Measurements from ENCODE around the gene MS4A10. TPM values are rescaled to one million over a fixed set of nuclear protein-coding genes. Genes with fewer than 3 reads are reported as not detected.

MS4A10 gene
- not detected for total RNA-seq

GRCh38 chr11:60785136-60785535, at the start of gene MS4A10:
MS4A10 (plus strand) TSS chr11:60785333; CDS start chr11:60790336, 5,003 bp downstream.
- H3K27ac ChIP-seq (ENCODE audit: low read depth, low read length) = no peak within 1 kb of the TSS
- peak within 1 kb of the TSS in 1 of 3 donors; percentile 1 for H3K9ac ChIP-seq (ENCODE audit: low read depth in 1 of 3, low read length in 3 of 3)
- no peak within 1 kb of the TSS for H3K4me3 ChIP-seq (ENCODE audit: low read length in 3 of 3)
- H3K9me3 ChIP-seq (ENCODE audit: control insufficient read depth in 3 of 3, low read length in 3 of 3) = no peaks in the 10 kb centered on the region
- peaks cover 9 to 20% (median 17%) of the 10 kb centered on the region in 3 donors for H3K4me1 ChIP-seq (ENCODE audit: control insufficient read depth in 3 of 3, insufficient read depth in 3 of 3, low read length in 3 of 3)
- H3K36me3 ChIP-seq (ENCODE audit: control insufficient read depth in 3 of 3, insufficient read depth in 3 of 3, low read length in 3 of 3) = no peaks in the 10 kb centered on the region
- no peaks in the 10 kb centered on the region for H3K27me3 ChIP-seq (ENCODE audit: control insufficient read depth in 3 of 3, insufficient read depth in 3 of 3, low read length in 3 of 3)

GRCh38 chr11:60739114-60739513, 46.0 kb upstream of the MS4A10 start:
- H3K4me3 ChIP-seq (ENCODE audit: low read length in 3 of 3) = no peak overlapping the region
- H3K27ac ChIP-seq (ENCODE audit: low read depth, low read length) = no peak overlapping the region

GRCh38 chr11:60740573-60740972, 44.6 kb upstream of the MS4A10 start:
- H3K4me3 ChIP-seq (ENCODE audit: low read length in 3 of 3) = no peak overlapping the region
- peaks cover 0 to 12% (median 8%) of the 10 kb centered on the region in 3 donors for H3K27me3 ChIP-seq (ENCODE audit: control insufficient read depth in 3 of 3, insufficient read depth in 3 of 3, low read length in 3 of 3)
- H3K27ac ChIP-seq (ENCODE audit: low read depth, low read length) = no peak overlapping the region
- H3K36me3 ChIP-seq (ENCODE audit: control insufficient read depth in 3 of 3, insufficient read depth in 3 of 3, low read length in 3 of 3) = no peaks in the 10 kb centered on the region
- H3K4me1 ChIP-seq (ENCODE audit: control insufficient read depth in 3 of 3, insufficient read depth in 3 of 3, low read length in 3 of 3) = no peaks in the 10 kb centered on the region
- H3K9me3 ChIP-seq (ENCODE audit: control insufficient read depth in 3 of 3, low read length in 3 of 3) = peaks cover 0 to 8% (median 4%) of the 10 kb centered on the region in 3 donors
- no peak overlapping the region for H3K9ac ChIP-seq (ENCODE audit: low read depth in 1 of 3, low read length in 3 of 3)

More at GRCh38 chr11:60739114-60739513, 46.0 kb upstream of the MS4A10 start:
- peaks cover 0 to 5% (median 4%) of the 10 kb centered on the region in 3 donors for H3K9me3 ChIP-seq (ENCODE audit: control insufficient read depth in 3 of 3, low read length in 3 of 3)
- H3K4me1 ChIP-seq (ENCODE audit: control insufficient read depth in 3 of 3, insufficient read depth in 3 of 3, low read length in 3 of 3) = no peaks in the 10 kb centered on the region
- no peaks in the 10 kb centered on the region for H3K36me3 ChIP-seq (ENCODE audit: control insufficient read depth in 3 of 3, insufficient read depth in 3 of 3, low read length in 3 of 3)
- H3K9ac ChIP-seq (ENCODE audit: low read depth in 1 of 3, low read length in 3 of 3) = no peak overlapping the region
- H3K27me3 ChIP-seq (ENCODE audit: control insufficient read depth in 3 of 3, insufficient read depth in 3 of 3, low read length in 3 of 3) = peaks cover 0 to 12% (median 8%) of the 10 kb centered on the region in 3 donors

- Histone ChIP-seq H3K4me3 (ENCODE audit: low read length in 3 of 3) (no peak overlapping the region), H3K36me3 (ENCODE audit: control insufficient read depth in 3 of 3, insufficient read depth in 3 of 3, low read length in 3 of 3) (no peaks in the 10 kb centered on the region), H3K9me3 (ENCODE audit: control insufficient read depth in 3 of 3, low read length in 3 of 3) (peaks cover 0 to 8% (median 4%) of the 10 kb centered on the region in 3 donors), H3K9ac (ENCODE audit: low read depth in 1 of 3, low read length in 3 of 3) (no peak overlapping the region), H3K27ac (ENCODE audit: low read depth, low read length) (no peak overlapping the region), H3K27me3 (ENCODE audit: control insufficient read depth in 3 of 3, insufficient read depth in 3 of 3, low read length in 3 of 3) (peaks cover 0 to 12% (median 8%) of the 10 kb centered on the region in 3 donors), H3K4me1 (ENCODE audit: control insufficient read depth in 3 of 3, insufficient read depth in 3 of 3, low read length in 3 of 3) (no peaks in the 10 kb centered on the region)
These were observed 43.7 kb upstream of the MS4A10 start for GRCh38 chr11:60741421-60741820.

GRCh38 chr11:60743058-60743457, 42.1 kb upstream of the MS4A10 start:
- Histone ChIP-seq H3K4me1 (ENCODE audit: control insufficient read depth in 3 of 3, insufficient read depth in 3 of 3, low read length in 3 of 3) (no peaks in the 10 kb centered on the region), H3K9me3 (ENCODE audit: control insufficient read depth in 3 of 3, low read length in 3 of 3) (peaks cover 0 to 8% (median 4%) of the 10 kb centered on the region in 3 donors), H3K36me3 (ENCODE audit: control insufficient read depth in 3 of 3, insufficient read depth in 3 of 3, low read length in 3 of 3) (no peaks in the 10 kb centered on the region), H3K9ac (ENCODE audit: low read depth in 1 of 3, low read length in 3 of 3) (no peak overlapping the region), H3K4me3 (ENCODE audit: low read length in 3 of 3) (no peak overlapping the region), H3K27me3 (ENCODE audit: control insufficient read depth in 3 of 3, insufficient read depth in 3 of 3, low read length in 3 of 3) (peaks cover 0 to 10% (median 8%) of the 10 kb centered on the region in 3 donors), H3K27ac (ENCODE audit: low read depth, low read length) (no peak overlapping the region)

GRCh38 chr11:60744114-60744513, 41.0 kb upstream of the MS4A10 start:
- no peak overlapping the region for H3K27ac ChIP-seq (ENCODE audit: low read depth, low read length)
- H3K4me1 ChIP-seq (ENCODE audit: control insufficient read depth in 3 of 3, insufficient read depth in 3 of 3, low read length in 3 of 3) = no peaks in the 10 kb centered on the region
- H3K27me3 ChIP-seq (ENCODE audit: control insufficient read depth in 3 of 3, insufficient read depth in 3 of 3, low read length in 3 of 3) = peaks cover 0 to 5% (median 5%) of the 10 kb centered on the region in 3 donors
- no peak overlapping the region for H3K4me3 ChIP-seq (ENCODE audit: low read length in 3 of 3)
- H3K36me3 ChIP-seq (ENCODE audit: control insufficient read depth in 3 of 3, insufficient read depth in 3 of 3, low read length in 3 of 3) = no peaks in the 10 kb centered on the region
- peaks cover 0 to 8% (median 4%) of the 10 kb centered on the region in 3 donors for H3K9me3 ChIP-seq (ENCODE audit: control insufficient read depth in 3 of 3, low read length in 3 of 3)
- H3K9ac ChIP-seq (ENCODE audit: low read depth in 1 of 3, low read length in 3 of 3) = no peak overlapping the region

- no peaks in the 10 kb centered on the region for H3K36me3 ChIP-seq (ENCODE audit: control insufficient read depth in 3 of 3, insufficient read depth in 3 of 3, low read length in 3 of 3)
- no peaks in the 10 kb centered on the region for H3K4me1 ChIP-seq (ENCODE audit: control insufficient read depth in 3 of 3, insufficient read depth in 3 of 3, low read length in 3 of 3)
- no peak overlapping the region for H3K27ac ChIP-seq (ENCODE audit: low read depth, low read length)
- H3K9me3 ChIP-seq (ENCODE audit: control insufficient read depth in 3 of 3, low read length in 3 of 3) = peaks cover 0 to 5% (median 0%) of the 10 kb centered on the region in 3 donors
- no peak overlapping the region for H3K4me3 ChIP-seq (ENCODE audit: low read length in 3 of 3)
- H3K27me3 ChIP-seq (ENCODE audit: control insufficient read depth in 3 of 3, insufficient read depth in 3 of 3, low read length in 3 of 3) = peaks cover 4 to 23% (median 5%) of the 10 kb centered on the region in 3 donors
- H3K9ac ChIP-seq (ENCODE audit: low read depth in 1 of 3, low read length in 3 of 3) = no peak overlapping the region
These were observed 37.7 kb upstream of the MS4A10 start for GRCh38 chr11:60747359-60747873.

- no peak overlapping the region for H3K9ac ChIP-seq (ENCODE audit: low read depth in 1 of 3, low read length in 3 of 3)
- H3K9me3 ChIP-seq (ENCODE audit: control insufficient read depth in 3 of 3, low read length in 3 of 3) = peaks cover 0 to 5% (median 0%) of the 10 kb centered on the region in 3 donors
- H3K27ac ChIP-seq (ENCODE audit: low read depth, low read length) = no peak overlapping the region
- no peaks in the 10 kb centered on the region for H3K36me3 ChIP-seq (ENCODE audit: control insufficient read depth in 3 of 3, insufficient read depth in 3 of 3, low read length in 3 of 3)
- peaks cover 6 to 30% (median 9%) of the 10 kb centered on the region in 3 donors for H3K27me3 ChIP-seq (ENCODE audit: control insufficient read depth in 3 of 3, insufficient read depth in 3 of 3, low read length in 3 of 3)
- H3K4me1 ChIP-seq (ENCODE audit: control insufficient read depth in 3 of 3, insufficient read depth in 3 of 3, low read length in 3 of 3) = no peaks in the 10 kb centered on the region
- H3K4me3 ChIP-seq (ENCODE audit: low read length in 3 of 3) = no peak overlapping the region
These were observed 36.9 kb upstream of the MS4A10 start for GRCh38 chr11:60748225-60748624.

- Histone ChIP-seq H3K4me1 (ENCODE audit: control insufficient read depth in 3 of 3, insufficient read depth in 3 of 3, low read length in 3 of 3) (no peaks in the 10 kb centered on the region), H3K36me3 (ENCODE audit: control insufficient read depth in 3 of 3, insufficient read depth in 3 of 3, low read length in 3 of 3) (no peaks in the 10 kb centered on the region), H3K27ac (ENCODE audit: low read depth, low read length) (no peak overlapping the region), H3K27me3 (ENCODE audit: control insufficient read depth in 3 of 3, insufficient read depth in 3 of 3, low read length in 3 of 3) (peaks cover 9 to 31% (median 10%) of the 10 kb centered on the region in 3 donors), H3K9me3 (ENCODE audit: control insufficient read depth in 3 of 3, low read length in 3 of 3) (peaks cover 0 to 3% (median 0%) of the 10 kb centered on the region in 3 donors), H3K9ac (ENCODE audit: low read depth in 1 of 3, low read length in 3 of 3) (no peak overlapping the region), H3K4me3 (ENCODE audit: low read length in 3 of 3) (no peak overlapping the region)
These were observed 36.3 kb upstream of the MS4A10 start for GRCh38 chr11:60748821-60749220.

GRCh38 chr11:60750911-60751310, 34.2 kb upstream of the MS4A10 start:
- H3K27ac ChIP-seq (ENCODE audit: low read depth, low read length) = no peak overlapping the region
- no peaks in the 10 kb centered on the region for H3K9me3 ChIP-seq (ENCODE audit: control insufficient read depth in 3 of 3, low read length in 3 of 3)
- H3K9ac ChIP-seq (ENCODE audit: low read depth in 1 of 3, low read length in 3 of 3) = no peak overlapping the region
- no peak overlapping the region for H3K4me3 ChIP-seq (ENCODE audit: low read length in 3 of 3)
- no peaks in the 10 kb centered on the region for H3K4me1 ChIP-seq (ENCODE audit: control insufficient read depth in 3 of 3, insufficient read depth in 3 of 3, low read length in 3 of 3)
- peaks cover 10 to 31% (median 12%) of the 10 kb centered on the region in 3 donors for H3K27me3 ChIP-seq (ENCODE audit: control insufficient read depth in 3 of 3, insufficient read depth in 3 of 3, low read length in 3 of 3)
- no peaks in the 10 kb centered on the region for H3K36me3 ChIP-seq (ENCODE audit: control insufficient read depth in 3 of 3, insufficient read depth in 3 of 3, low read length in 3 of 3)
